A549 (cell line): ENCODE measurements around the gene CABCOCO1. TPM values are rescaled to one million over a fixed set of nuclear protein-coding genes. Genes with fewer than 3 reads are reported as not detected.
"Not testable (repeated sequence)": the region's sequence is repeated elsewhere in the genome, so short reads cannot be mapped to it uniquely, and the experiment has no call there.

Experiments
- ATAC-seq, 2 experiments: fragments of 200-7000 bp in 1 of 2; fragments of >200 bp in 1 of 2; cut with Nextera tagmentation in 1 of 2; cut with Tn5 transposase in 1 of 2; 3 replicates each; pipeline versions ENCODE4 v1.8.0 to v1.9.1; 2018 to 2020; ENCODE audit warnings: mild to moderate bottlenecking in 1 of 2, moderate library complexity in 1 of 2
- CTCF ChIA-PET: fragments of 300-600 bp; sonication (Branson Sonifier 250); formaldehyde crosslinking; extraction: SDS; loops from one replicate; lab custom pipeline; 2021; ENCODE audit warnings: antibody characterized with exemption, inconsistent platforms; lab: Yijun Ruan, JAX
- POLR2A ChIA-PET: fragments of 350-600 bp; formaldehyde crosslinking; extraction: SDS; loops from one replicate; lab custom pipeline; 2021; ENCODE audit warnings: antibody characterized with exemption, inconsistent platforms; lab: Yijun Ruan, JAX
- DNase-seq, 2 experiments: peaks; one replicate each; pipeline versions ENCODE4 v3.0.0 to v3.0.0-alpha.2; 2011 to 2016; ENCODE audit warnings: low read depth in 1 of 2, low spot score in 1 of 2
- FAIRE-seq: peaks from 2 replicates; lab custom pipeline; 2011; peaks lifted over from hg19 to GRCh38; lab: Jason Lieb, UNC
- H3K27ac ChIP-seq, 2 experiments: fragments of >200 bp; sonication (Bioruptor Twin); formaldehyde crosslinking; 3 replicates each; pipeline ENCODE4 v1.5.1; 2016 to 2017
- H3K4me1 ChIP-seq: fragments of >200 bp; sonication (Bioruptor Twin); formaldehyde crosslinking; 3 replicates; pipeline ENCODE4 v1.6.1; 2016
- H3K4me2 ChIP-seq: fragments of >200 bp; sonication (Bioruptor Twin); formaldehyde crosslinking; 3 replicates; pipeline ENCODE4 v1.6.1; 2016
- H3K4me3 ChIP-seq: fragments of >200 bp; sonication (Bioruptor Twin); formaldehyde crosslinking; 3 replicates; pipeline ENCODE4 v1.5.1; 2016
- H3K9me3 ChIP-seq: fragments of >200 bp; sonication (Bioruptor Twin); formaldehyde crosslinking; 3 replicates; pipeline ENCODE4 v1.6.1; 2016
- BHLHE40 ChIP-seq: IDR thresholded peaks from 2 replicates; pipeline ENCODE4 v1.6.1; 2012; ENCODE audit warnings: low read depth, low read length, inconsistent platforms
- CBX2 ChIP-seq: fragments of 200-600 bp; sonication (generic); IDR thresholded peaks from 2 replicates; pipeline ENCODE4 v1.6.1; 2016; ENCODE audit warnings: low read depth, mild to moderate bottlenecking, borderline replicate concordance
- CBX8 ChIP-seq: fragments of 200-600 bp; sonication (generic); IDR thresholded peaks from 2 replicates; pipeline ENCODE4 v1.6.1; 2016
- CEBPB ChIP-seq, 2 experiments: fragments of >200 bp in 1 of 2; sonication (Bioruptor Twin) in 1 of 2; formaldehyde crosslinking in 1 of 2; IDR thresholded peaks; 2 replicates each; pipeline ENCODE4 v1.6.1; 2012 to 2016
- CHD2 ChIP-seq: fragments of 150-350 bp; IDR thresholded peaks from 2 replicates; pipeline ENCODE4 v1.6.1; 2014; ENCODE audit warnings: low read length; ENCODE audit not compliant: partially characterized antibody
- EP300 ChIP-seq, 2 experiments: fragments of >200 bp; sonication (Bioruptor Twin); formaldehyde crosslinking; IDR thresholded peaks; 2 replicates in 1 of 2; 3 replicates in 1 of 2; pipeline ENCODE4 v1.6.1; 2016 to 2017
- ESRRA ChIP-seq: fragments of 150-350 bp; IDR thresholded peaks from 2 replicates; pipeline ENCODE4 v1.6.1; 2014; ENCODE audit warnings: mild to moderate bottlenecking, low read length, borderline replicate concordance
- FOXS1 ChIP-seq: fragments of 250-450 bp; sonication (Bioruptor Pico); IDR thresholded peaks from 2 replicates; pipeline ENCODE4 v1.5.0; 2020; ENCODE audit warnings: mild to moderate bottlenecking, moderate library complexity
- HDAC2 ChIP-seq: fragments of 200-600 bp; sonication (generic); IDR thresholded peaks from 2 replicates; pipeline ENCODE4 v1.6.1; 2016
- HEYL ChIP-seq: fragments of 250-450 bp; sonication (Bioruptor Pico); IDR thresholded peaks from 2 replicates; pipeline ENCODE4 v1.8.0; 2021; ENCODE audit warnings: mild to moderate bottlenecking, moderate library complexity
- HOXB13 ChIP-seq: fragments of 250-450 bp; sonication (Bioruptor Pico); IDR thresholded peaks from 2 replicates; pipeline ENCODE4 v1.5.0; 2020; ENCODE audit warnings: low read depth, mild to moderate bottlenecking, moderate library complexity
- HOXB5 ChIP-seq: fragments of 250-450 bp; sonication (Bioruptor Pico); IDR thresholded peaks from 2 replicates; pipeline ENCODE4 v1.5.0; 2020; ENCODE audit warnings: mild to moderate bottlenecking, moderate library complexity
- JUN ChIP-seq, 2 experiments: fragments of >200 bp; sonication (Bioruptor Twin); formaldehyde crosslinking; IDR thresholded peaks; 2 replicates in 1 of 2; 3 replicates in 1 of 2; pipeline ENCODE4 v1.6.1; 2016 to 2017
- KDM1A ChIP-seq: fragments of 200-600 bp; sonication (generic); IDR thresholded peaks from 2 replicates; pipeline ENCODE4 v1.6.1; 2016; ENCODE audit warnings: low read depth, mild to moderate bottlenecking
- POLR2AphosphoS2 ChIP-seq: conservative IDR thresholded peaks from 2 replicates; pipeline ENCODE4 v1.6.1; 2012; ENCODE audit warnings: low read length, improper control_type of control experiment, inconsistent platforms
- RCOR1 ChIP-seq: fragments of 150-350 bp; IDR thresholded peaks from 2 replicates; pipeline ENCODE4 v1.6.1; 2014; ENCODE audit warnings: antibody characterized with exemption, low read length, low read depth
- TFCP2L1 ChIP-seq: fragments of 250-450 bp; sonication (Bioruptor Pico); IDR thresholded peaks from 2 replicates; pipeline ENCODE4 v1.5.0; 2021; ENCODE audit warnings: mild to moderate bottlenecking
- TP53 ChIP-seq: fragments of 250-450 bp; sonication (Bioruptor Pico); IDR thresholded peaks from 2 replicates; pipeline ENCODE4 v1.5.0; 2021; ENCODE audit warnings: mild to moderate bottlenecking, moderate library complexity
- ZC3H11A ChIP-seq: fragments of 450-650 bp; IDR thresholded peaks from 2 replicates; pipeline ENCODE4 v1.6.1; 2014; ENCODE audit warnings: antibody characterized with exemption, mild to moderate bottlenecking
- ZSCAN20 ChIP-seq: fragments of 250-450 bp; sonication (Bioruptor Pico); IDR thresholded peaks from 2 replicates; pipeline ENCODE4 v1.8.0; 2022; ENCODE audit warnings: mild to moderate bottlenecking, moderate library complexity
- WGBS: methylation state at CpG from one replicate; pipeline ENCODE4 v1.1.6; 2017; ENCODE audit errors: missing lambda C conversion rate; 5-methylcytosine and 5-hydroxymethylcytosine counted together
- polyA plus RNA-seq, 4 experiments: library from polyadenylated mRNA; depleted of rRNA in 3 of 4; stranded (reverse); fragments of >200 nt; fragmentation: RNase III in 1 of 4; extraction: RNeasy Plus Mini Kit Qiagen cat#74134 plus additional on column Dnase treatment in 1 of 4; gene quantifications; 2 replicates in 3 of 4; 3 replicates in 1 of 4; pipeline ENCODE4 v1.2.3, GENCODE V29; 2011 to 2017
- TF ChIP-seq, protein P1 (sequence below): fragments of 250-450 bp; sonication (Bioruptor Pico); IDR thresholded peaks from 2 replicates; pipeline ENCODE4 v1.5.0; 2020; ENCODE audit warnings: low read depth, mild to moderate bottlenecking, moderate library complexity

The CABCOCO1 gene
- polyA plus RNA-seq, 2 of the 4 experiments (the other 2 are of a cell fraction) = 0.77 to 1.1 TPM

DNA sequence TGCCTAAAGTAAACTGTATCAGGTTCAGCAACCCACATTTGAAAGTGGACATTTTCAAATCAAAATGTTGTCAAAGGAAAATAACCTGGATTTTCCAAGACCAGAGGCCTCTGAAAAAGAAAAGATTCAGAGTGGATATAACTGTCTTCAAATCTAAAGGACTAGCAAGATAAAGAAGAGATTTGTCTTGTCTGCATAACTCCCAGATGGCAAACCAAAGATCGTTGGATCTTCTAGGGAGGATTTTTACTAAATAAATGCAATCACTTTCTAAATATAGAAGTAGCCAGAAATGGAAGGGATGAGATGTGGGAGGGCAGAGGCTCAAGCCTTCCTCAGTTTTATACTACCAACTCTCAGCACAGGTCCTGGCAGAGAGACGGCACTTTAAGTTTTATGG lies 39.0 kb downstream of the CABCOCO1 start:
- ATAC-seq (no peak), DNase-seq (no peak)
- no peak overlapping the region for H3K4me2 ChIP-seq
- 78% methylated on average over 2 of the region's 2 CpGs for WGBS
- no peak overlapping the region for H3K27ac ChIP-seq
- no peaks in the 10 kb centered on the region for H3K9me3 ChIP-seq
- TF ChIP-seq ZC3H11A (no peak), POLR2AphosphoS2 (no peak)
- TF ChIP-seq, all 56 proteins: peak for 0
- FAIRE-seq = no peak
- Histone ChIP-seq H3K4me3 (no peak overlapping the region), H3K4me1 (no peaks in the 10 kb centered on the region)
- POLR2A ChIA-PET = no interaction called here
- CTCF ChIA-PET = no interaction called here

GRCh38 chr10:61702584-61702983 lies 39.9 kb downstream of the CABCOCO1 start:
- no peak for DNase-seq
- no peak for TF ChIP-seq EP300 (IDR thresholded peaks at IDR 0.05)
- no peak for TF ChIP-seq ZSCAN20 (CRISPR knock-in tag)
- TF ChIP-seq, protein P1, sequence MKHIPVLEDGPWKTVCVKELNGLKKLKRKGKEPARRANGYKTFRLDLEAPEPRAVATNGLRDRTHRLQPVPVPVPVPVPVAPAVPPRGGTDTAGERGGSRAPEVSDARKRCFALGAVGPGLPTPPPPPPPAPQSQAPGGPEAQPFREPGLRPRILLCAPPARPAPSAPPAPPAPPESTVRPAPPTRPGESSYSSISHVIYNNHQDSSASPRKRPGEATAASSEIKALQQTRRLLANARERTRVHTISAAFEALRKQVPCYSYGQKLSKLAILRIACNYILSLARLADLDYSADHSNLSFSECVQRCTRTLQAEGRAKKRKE (CRISPR knock-in tag) = no peak
- no peak for TF ChIP-seq POLR2AphosphoS2
- TF ChIP-seq JUN (IDR thresholded peaks at IDR 0.05) = no peak
- TF ChIP-seq CHD2 = no peak
- TF ChIP-seq CBX2 = no peak
- TF ChIP-seq HDAC2 = no peak
- no peak for TF ChIP-seq ESRRA
- no peak for TF ChIP-seq HOXB5
- no peak for TF ChIP-seq CEBPB (IDR thresholded peaks at IDR 0.05)
- TF ChIP-seq HEYL (CRISPR knock-in tag) = no peak
- TF ChIP-seq, all 56 proteins: peak for 0
- ChIA-PET CTCF (interaction anchor here (0.5 kb wide), 1 partner anchor 314 kb away, joined by 3 read pairs; no protein-coding TSS in a partner anchor), POLR2A (no interaction called here)
- no peak overlapping the region for H3K4me3 ChIP-seq
- ATAC-seq (no peak), FAIRE-seq (no peak)
- no peak overlapping the region for H3K27ac ChIP-seq
- no peaks in the 10 kb centered on the region for H3K4me1 ChIP-seq
- no peaks in the 10 kb centered on the region for H3K9me3 ChIP-seq
- H3K4me2 ChIP-seq = no peak overlapping the region
- 24% methylated on average over 2 of the region's 2 CpGs for WGBS

DNA sequence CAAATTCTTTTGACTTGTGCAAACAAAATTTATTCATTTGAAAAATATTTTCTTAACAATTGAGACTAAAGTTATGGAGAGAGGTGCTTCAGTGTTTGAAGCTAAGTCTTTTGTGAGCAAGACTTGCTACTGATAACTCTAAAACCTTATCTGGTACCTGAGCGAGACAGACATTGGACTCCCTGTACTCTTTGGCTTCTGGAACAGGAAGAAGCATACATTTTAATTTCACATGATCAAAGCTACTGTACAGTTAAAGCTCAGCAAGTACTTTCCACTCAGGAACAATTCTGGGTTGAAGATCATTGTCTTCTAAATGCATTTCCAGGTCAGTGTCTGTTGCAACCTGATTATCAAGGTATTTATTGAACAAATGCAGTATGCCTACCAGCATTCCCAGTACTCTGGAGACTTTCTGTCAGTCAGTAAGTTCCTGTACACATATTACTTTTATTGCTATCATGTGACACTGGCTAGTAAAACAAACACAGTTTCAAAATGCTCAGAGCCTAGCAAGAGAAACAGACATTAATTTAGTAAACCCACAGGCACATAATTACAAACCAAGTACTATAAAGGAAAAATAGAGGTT lies 42.4 kb downstream of the CABCOCO1 start:
- H3K4me3 ChIP-seq = no peak overlapping the region
- H3K9me3 ChIP-seq = no peaks in the 10 kb centered on the region
- H3K4me1 ChIP-seq = no peaks in the 10 kb centered on the region
- TF ChIP-seq ZC3H11A (no peak), EP300 (IDR thresholded peaks at IDR 0.05) (no peak), KDM1A (no peak), BHLHE40 (no peak), HOXB13 (CRISPR knock-in tag) (no peak), FOXS1 (CRISPR knock-in tag) (no peak), TFCP2L1 (CRISPR knock-in tag) (no peak)
- TF ChIP-seq, all 56 proteins: peak for 0
- ATAC-seq (no peak), DNase-seq (no peak), FAIRE-seq (peak; percentile 13)
- WGBS = 59% methylated on average over 1 of the region's 1 CpG
- CTCF ChIA-PET = no interaction called here
- Histone ChIP-seq H3K4me2 (no peak overlapping the region), H3K27ac (no peak overlapping the region)
- POLR2A ChIA-PET = no interaction called here

DNA sequence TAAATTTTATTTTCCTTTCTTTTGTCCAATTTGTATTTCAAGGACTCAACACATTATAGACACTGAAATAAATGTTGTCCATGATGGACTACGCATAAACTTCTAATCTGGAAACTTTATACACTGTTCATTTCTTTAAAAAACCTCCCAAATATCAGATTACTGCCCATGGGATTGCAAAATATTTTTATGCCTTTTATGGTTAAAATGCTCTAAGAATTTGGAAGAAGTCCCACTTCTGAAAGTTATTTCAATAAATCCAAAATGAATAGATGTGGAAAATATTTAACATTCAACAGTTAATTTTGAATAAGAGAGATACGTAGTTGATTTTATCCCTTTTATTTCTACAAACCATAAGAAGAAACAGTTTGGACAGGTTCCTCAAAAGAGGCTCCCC lies 46.1 kb downstream of the CABCOCO1 start:
- Histone ChIP-seq H3K4me2 (no peak overlapping the region), H3K4me1 (no peaks in the 10 kb centered on the region), H3K27ac (no peak overlapping the region), H3K4me3 (no peak overlapping the region), H3K9me3 (no peaks in the 10 kb centered on the region)
- POLR2A ChIA-PET = no interaction called here
- ATAC-seq = no peak
- TF ChIP-seq CBX8 (no peak), ZC3H11A (no peak), TP53 (CRISPR knock-in tag) (no peak), RCOR1 (no peak)
- no peak for DNase-seq
- CTCF ChIA-PET = no interaction called here
- 62% methylated on average over 2 of the region's 2 CpGs for WGBS
- no peak for FAIRE-seq

- CTCF ChIA-PET, H3K4me3 ChIP-seq, H3K27ac ChIP-seq, POLR2A ChIA-PET, H3K4me1 ChIP-seq, DNase-seq, H3K4me2 ChIP-seq, ATAC-seq, FAIRE-seq, H3K9me3 ChIP-seq: not testable (repeated sequence)
- WGBS = 17% methylated on average over 2 of the region's 2 CpGs
These were observed 49.4 kb downstream of the CABCOCO1 start for GRCh38 chr10:61712105-61712504.

GRCh38 chr10:61719475-61719874 lies 56.7 kb downstream of the CABCOCO1 start:
- FAIRE-seq, H3K27ac ChIP-seq, H3K9me3 ChIP-seq, DNase-seq, H3K4me3 ChIP-seq, CTCF ChIA-PET, H3K4me2 ChIP-seq, POLR2A ChIA-PET, ATAC-seq, H3K4me1 ChIP-seq: not testable (repeated sequence)
- 58% methylated on average over 6 of the region's 6 CpGs for WGBS
